Esophagus squamous epithelium (tissue), 5 donors: Measurements from ENCODE around the gene ZSWIM3. TPM values are rescaled to one million over a fixed set of nuclear protein-coding genes. Genes with fewer than 3 reads are reported as not detected.

Source experiments
- DNase-seq: peaks from one replicate; lab custom pipeline; 2025; lab: John Stamatoyannopoulos, UW
- H3K27ac ChIP-seq, 4 donors: fragments of 200-600 bp; sonication (generic); one replicate each; pipeline ENCODE4 v1.5.1; 2016 to 2019; ENCODE audit warnings: mild to moderate bottlenecking in 1 of 4
- H3K27me3 ChIP-seq, 4 donors: fragments of 200-600 bp; sonication (generic); 1 replicate in 3 of 4; 2 replicates in 1 of 4; pipeline versions ENCODE4 v1.5.1 to v1.6.0; 2017 to 2021; ENCODE audit warnings: antibody characterized with exemption in 1 of 4
- H3K36me3 ChIP-seq, 3 donors: fragments of 200-600 bp; sonication (generic); one replicate each; pipeline ENCODE4 v1.5.1; 2016 to 2019
- H3K4me1 ChIP-seq, 3 donors: fragments of 200-600 bp; sonication (generic); one replicate each; pipeline ENCODE4 v1.5.1; 2017 to 2019
- H3K4me3 ChIP-seq, 4 donors: fragments of 200-600 bp; sonication (generic); 1 replicate in 3 of 4; 2 replicates in 1 of 4; pipeline ENCODE4 v1.5.1; 2016 to 2019; ENCODE audit warnings: mild to moderate bottlenecking in 2 of 4, moderate library complexity in 1 of 4
- H3K9me3 ChIP-seq, 3 donors: fragments of 200-600 bp; sonication (generic); one replicate each; pipeline ENCODE4 v1.5.1; 2016 to 2019
- CTCF ChIP-seq, 6 experiments: fragments of 450-650 bp in 4 of 6; fragments of 200-600 bp in 2 of 6; sonication (generic) in 2 of 6; IDR thresholded peaks; one replicate each; pipeline ENCODE4 v1.5.1; 2016 to 2019; ENCODE audit warnings: antibody characterized with exemption in 6 of 6, mild to moderate bottlenecking in 4 of 6, moderate library complexity in 4 of 6
- POLR2A ChIP-seq, 4 donors: fragments of 450-650 bp; IDR thresholded peaks; one replicate each; pipeline ENCODE4 v1.6.1; 2017; ENCODE audit warnings: antibody characterized with exemption in 4 of 4, mild to moderate bottlenecking in 4 of 4, moderate library complexity in 3 of 4
- WGBS, 2 donors: methylation state at CpG; one replicate each; pipeline ENCODE4 v1.1.5; 2018; 5-methylcytosine and 5-hydroxymethylcytosine counted together
- intact Hi-C: fragments of 100-400 bp; cut with DNase I; formaldehyde crosslinking; loops from one replicate; pipeline ENCODE4 v1.15.0; 2022
- total RNA-seq, 4 donors: library from RNA; depleted of rRNA; stranded (reverse); fragments of >200 nt; gene quantifications; one replicate each; pipeline ENCODE4 v1.1.0, GENCODE V29; 2016
- donor health status: DM: yes; HTN: yes; CAD: no.

Gene ZSWIM3
- total RNA-seq, 4 donors from 2014 or later = 1.1 to 3.2 (median 2.5) TPM

- Histone ChIP-seq H3K27me3 (no peaks in the 10 kb centered on the region), H3K9me3 (no peaks in the 10 kb centered on the region), H3K4me1 (peaks cover 0 to 46% (median 25%) of the 10 kb centered on the region in 3 donors), H3K27ac (peak within 1 kb of the TSS; percentile 80 to 93 (median 86)), H3K4me3 (peak within 1 kb of the TSS; percentile 41 to 79 (median 54)), H3K36me3 (peaks cover 0 to 18% (median 0%) of the 10 kb centered on the region in 3 donors)
- TF ChIP-seq POLR2A (IDR thresholded peaks at IDR 0.05) (peak in 2 of 4 donors; percentile 66 to 74), CTCF (IDR thresholded peaks at IDR 0.05) (no peak)
- intact Hi-C loops = no loop called here
- DNase-seq = no peak
- WGBS, 2 donors = 0% methylated on average over 3 of the region's 58 CpGs
Observed at GRCh38 chr20:45911486-45912343, 54.3 kb downstream of the ZSWIM3 start, which contains the start of gene PLTP. PLTP (minus strand) TSS chr20:45912155; CDS start chr20:45911452, 703 bp downstream.

DNA sequence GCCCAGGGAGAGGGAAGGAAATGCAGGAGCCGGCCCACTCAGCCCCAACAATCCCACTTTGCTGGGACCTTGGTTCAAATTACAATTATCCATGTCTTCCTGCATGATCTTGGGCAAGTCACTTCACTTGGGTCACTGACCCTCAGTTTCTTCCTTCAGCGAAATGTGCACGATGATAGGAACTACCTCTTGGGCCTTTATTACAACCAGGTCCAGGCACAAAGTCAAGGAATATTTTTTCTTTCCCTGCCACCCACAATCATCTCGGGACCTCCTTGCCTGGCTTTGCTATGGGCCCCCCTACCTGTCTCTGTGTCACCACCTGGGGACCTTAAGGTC, 54.9 kb downstream of the ZSWIM3 start:
- H3K4me3 ChIP-seq = peak overlapping the region; percentile 41 to 79 (median 54)

DNA sequence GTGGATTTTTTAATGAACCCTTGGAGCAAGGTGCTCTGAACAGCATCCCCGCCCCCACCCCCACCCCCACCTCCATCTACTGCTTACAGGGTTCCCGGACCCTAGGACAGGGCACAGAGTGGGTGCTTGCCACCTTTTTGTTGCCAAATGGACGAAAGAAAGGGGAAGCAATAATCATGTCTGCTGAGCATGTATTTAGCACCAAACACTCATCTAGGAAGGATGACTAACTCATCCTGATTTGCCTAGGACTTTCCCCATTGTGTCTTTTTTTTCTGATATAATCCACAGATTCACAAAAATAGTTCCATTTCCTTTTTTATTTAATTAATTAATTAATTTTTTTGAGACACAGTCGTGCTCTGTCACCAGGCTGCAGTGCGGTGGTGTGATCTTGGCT, 55.7 kb downstream of the ZSWIM3 start:
- Histone ChIP-seq H3K27me3 (no peaks in the 10 kb centered on the region), H3K27ac (peak overlapping the region in 1 of 4 donors; percentile 34), H3K36me3 (peaks cover 0 to 5% (median 0%) of the 10 kb centered on the region in 3 donors), H3K9me3 (no peaks in the 10 kb centered on the region), H3K4me3 (no peak overlapping the region), H3K4me1 (peaks cover 0 to 57% (median 32%) of the 10 kb centered on the region in 3 donors)
- intact Hi-C loops = no loop called here
- no peak for TF ChIP-seq POLR2A (IDR thresholded peaks at IDR 0.05)
- no peak for TF ChIP-seq CTCF (IDR thresholded peaks at IDR 0.05)
- WGBS, 2 donors = 28 to 32% methylated on average over 3 of the region's 5 CpGs
- DNase-seq = no peak

More for the DNA sequence above, 54.9 kb downstream of the ZSWIM3 start:
- Histone ChIP-seq H3K27me3 (no peaks in the 10 kb centered on the region), H3K4me1 (peaks cover 0 to 49% (median 25%) of the 10 kb centered on the region in 3 donors), H3K36me3 (peaks cover 0 to 13% (median 0%) of the 10 kb centered on the region in 3 donors), H3K9me3 (no peaks in the 10 kb centered on the region), H3K27ac (peak overlapping the region; percentile 80 to 93 (median 86))
- intact Hi-C loops = no loop called here
- DNase-seq = no peak
- WGBS, 2 donors = 8 to 21% methylated on average over 4 of the region's 4 CpGs
- TF ChIP-seq POLR2A (IDR thresholded peaks at IDR 0.05) = no peak
- TF ChIP-seq CTCF (IDR thresholded peaks at IDR 0.05) = no peak

GRCh38 chr20:45917790-45918141, 60.4 kb downstream of the ZSWIM3 start:
- Histone ChIP-seq H3K36me3 (no peaks in the 10 kb centered on the region), H3K27me3 (no peaks in the 10 kb centered on the region), H3K4me3 (no peak overlapping the region), H3K27ac (peak overlapping the region; percentile 24 to 86 (median 62)), H3K9me3 (no peaks in the 10 kb centered on the region), H3K4me1 (peaks cover 8 to 66% (median 39%) of the 10 kb centered on the region in 3 donors)
- 55 to 68% methylated on average over 5 of the region's 5 CpGs for WGBS, 2 donors
- TF ChIP-seq CTCF (IDR thresholded peaks at IDR 0.05) (no peak), POLR2A (IDR thresholded peaks at IDR 0.05) (no peak)
- intact Hi-C loops = no loop called here
- DNase-seq = no peak

GRCh38 chr20:45918182-45918737, 60.8 kb downstream of the ZSWIM3 start:
- no peaks in the 10 kb centered on the region for H3K27me3 ChIP-seq
- H3K9me3 ChIP-seq = no peaks in the 10 kb centered on the region
- TF ChIP-seq POLR2A (IDR thresholded peaks at IDR 0.05) = no peak
- no peak for TF ChIP-seq CTCF (IDR thresholded peaks at IDR 0.05)
- no peak overlapping the region for H3K4me3 ChIP-seq
- WGBS, 2 donors = 56 to 61% methylated on average over 2 to 5 of the region's 5 CpGs
- no peaks in the 10 kb centered on the region for H3K36me3 ChIP-seq
- intact Hi-C loops = no loop called here
- no peak for DNase-seq
- peaks cover 8 to 63% (median 34%) of the 10 kb centered on the region in 3 donors for H3K4me1 ChIP-seq
- H3K27ac ChIP-seq = peak overlapping the region; percentile 24 to 86 (median 62)
